Measurements from ENCODE around the gene EEF2K. TPM values are rescaled to one million over a fixed set of nuclear protein-coding genes. Genes with fewer than 3 reads are reported as not detected.
"Not testable (repeated sequence)": the region's sequence is repeated elsewhere in the genome, so short reads cannot be mapped to it uniquely, and the experiment has no call there.

The EEF2K gene
- total RNA-seq, 5 donors from 2014 or later (not counting 1 experiment from before 2014, with no cell fraction given), result 15.5 to 21.5 (median 21.0) TPM

DNA sequence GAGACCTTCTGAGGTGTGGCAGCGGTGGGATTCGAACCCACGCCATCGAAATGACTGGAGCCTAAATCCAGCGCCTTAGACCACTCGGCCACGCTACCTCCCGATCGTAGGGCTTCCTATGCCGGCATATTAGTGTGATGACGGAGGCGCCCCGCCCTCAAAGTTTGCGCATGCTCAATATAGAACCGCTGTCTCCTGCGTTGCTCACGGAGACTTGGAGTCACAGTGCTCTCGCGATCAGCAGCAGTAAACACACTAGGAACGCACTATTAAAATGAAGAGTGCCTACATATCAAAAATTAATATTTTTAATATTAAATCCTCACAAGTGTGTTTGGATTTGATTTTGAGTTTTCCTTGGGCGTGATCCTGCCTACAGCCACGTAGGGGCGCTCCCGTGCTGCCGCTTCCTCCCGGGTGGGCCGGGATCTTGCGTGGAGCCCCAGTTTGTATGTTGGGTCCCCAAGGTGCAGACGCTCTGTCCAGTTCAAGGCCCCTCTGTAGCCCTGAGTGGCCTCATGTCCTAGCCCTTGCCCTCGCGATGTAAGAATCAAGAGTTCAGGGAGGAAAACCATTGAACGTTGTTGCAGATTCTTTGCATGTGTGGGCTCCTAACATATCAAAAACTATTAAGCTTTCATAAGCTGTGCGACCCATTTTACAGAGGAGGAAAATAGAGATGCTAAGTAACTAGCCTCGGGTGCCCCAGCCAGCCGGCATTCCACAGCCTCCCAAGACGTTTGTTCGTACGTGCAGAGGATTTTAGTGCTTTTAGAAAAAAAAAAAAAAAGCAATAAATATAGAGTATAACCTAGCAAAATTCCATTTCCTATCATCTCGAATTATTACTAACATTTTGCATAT, 10.2 kb upstream of the EEF2K start:
- Mint-ChIP-seq H3K9me3 (peaks cover 0 to 13% (median 6%) of the 10 kb centered on the region in 3 donors), H3K36me3 (no peaks in the 10 kb centered on the region), H3K27ac (peak overlapping the region; percentile 95 to 97), H3K4me1 (peaks cover 47 to 52% (median 48%) of the 10 kb centered on the region in 3 donors), H3K4me3 (peak overlapping the region; percentile 79 to 85 (median 81)), H3K27me3 (peaks cover 0 to 5% of the 10 kb centered on the region in 2 donors)
- WGBS (ENCODE audit: insufficient coverage), result 2% methylated on average over 26 of the region's 39 CpGs
- H3K9me3 ChIP-seq, result no peaks in the 10 kb centered on the region
- H3K4me3 ChIP-seq (ENCODE audit: control insufficient read depth in 1 of 2, extremely low read depth in 1 of 2, low read length in 1 of 2), result peak overlapping the region; percentile 63 to 68
- peak overlapping the region; percentile 81 for H3K27ac ChIP-seq (ENCODE audit: low read length)
- no peaks in the 10 kb centered on the region for H3K27me3 ChIP-seq (replicated peaks in 1 of 2; ENCODE audit: control insufficient read depth in 2 of 2, extremely low read depth in 1 of 2, insufficient read depth in 2 of 2, low read length in 1 of 2)
- ChIA-PET POLR2A (interaction anchor here in 1 of 2 donors (0.7 kb wide), 1 partner anchor 910 kb away, joined by 12 read pairs; no protein-coding TSS in a partner anchor), CTCF (interaction anchor here in 1 of 2 donors (0.6 to 2.6 kb wide), 8 partner anchors 8 to 180 kb away, joined by 3 to 23 read pairs (median 3); partner anchors contain the start of genes EEF2K and POLR3E)
- no peaks in the 10 kb centered on the region for H3K36me3 ChIP-seq (ENCODE audit: control insufficient read depth in 2 of 2, extremely low read depth in 1 of 2, insufficient read depth in 1 of 2, low read length in 1 of 2)
- peaks cover 26 to 57% of the 10 kb centered on the region in 2 experiments for H3K4me1 ChIP-seq (ENCODE audit: control insufficient read depth in 1 of 2, extremely low read depth in 1 of 2, insufficient read depth in 2 of 2, low read length in 2 of 2)
- ATAC-seq (replicated peaks in 1 of 4) (peak; percentile 11 to 24 (median 19)), DNase-seq (peak; percentile 73 to 96 (median 85))

DNA sequence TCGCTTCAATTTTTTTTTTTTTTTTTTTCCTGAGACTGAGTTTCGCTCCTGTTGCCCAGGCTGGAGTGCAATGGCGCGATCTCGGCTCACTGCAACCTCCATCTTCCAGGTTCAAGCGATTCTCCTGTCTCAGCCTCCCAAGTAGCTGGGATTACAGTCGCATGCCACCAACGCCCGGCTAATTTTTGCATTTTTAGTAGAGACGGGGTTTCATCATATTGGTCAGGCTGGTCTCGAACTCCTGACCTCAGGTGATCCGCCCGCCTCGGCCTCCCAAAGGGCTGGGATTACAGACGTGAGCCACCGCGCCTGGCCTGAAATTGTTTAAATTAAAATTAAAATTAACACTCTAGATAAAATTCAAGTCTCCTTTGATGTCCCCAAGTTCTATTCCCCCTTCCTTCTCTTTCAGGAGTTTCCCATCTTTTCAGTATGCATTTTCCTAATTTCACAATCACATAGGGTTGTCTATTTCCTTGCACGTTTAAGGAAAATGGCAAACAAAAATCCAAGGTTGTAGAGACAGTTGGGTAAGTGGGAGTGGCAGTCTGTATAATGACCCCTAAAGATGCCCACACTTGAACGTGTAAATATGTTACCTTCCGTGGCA, 9.4 kb upstream of the EEF2K start:
- H3K36me3 Mint-ChIP-seq; H3K9me3 ChIP-seq; ATAC-seq (replicated peaks in 1 of 4); DNase-seq; H3K36me3 ChIP-seq (ENCODE audit: control insufficient read depth in 2 of 2, extremely low read depth in 1 of 2, insufficient read depth in 1 of 2, low read length in 1 of 2); H3K27me3 ChIP-seq (replicated peaks in 1 of 2; ENCODE audit: control insufficient read depth in 2 of 2, extremely low read depth in 1 of 2, insufficient read depth in 2 of 2, low read length in 1 of 2); H3K27me3 Mint-ChIP-seq: not testable (repeated sequence)
- Mint-ChIP-seq H3K4me3 (peak overlapping the region; percentile 79 to 85 (median 81)), H3K27ac (peak overlapping the region in 1 of 2 donors; percentile 67), H3K9me3 (peaks cover 0 to 13% (median 6%) of the 10 kb centered on the region in 3 donors), H3K4me1 (peaks cover 46 to 49% (median 47%) of the 10 kb centered on the region in 3 donors)
- Histone ChIP-seq H3K4me1 (ENCODE audit: control insufficient read depth in 1 of 2, extremely low read depth in 1 of 2, insufficient read depth in 2 of 2, low read length in 2 of 2) (peaks cover 23 to 54% of the 10 kb centered on the region in 2 experiments), H3K27ac (ENCODE audit: low read length) (peak overlapping the region; percentile 81), H3K4me3 (ENCODE audit: control insufficient read depth in 1 of 2, extremely low read depth in 1 of 2, low read length in 1 of 2) (peak overlapping the region; percentile 63 to 68)
- CTCF ChIA-PET, result interaction anchor here in 1 of 2 donors (0.6 to 2.6 kb wide), 7 partner anchors 8 to 180 kb away, joined by 3 to 23 read pairs (median 3); partner anchors contain the start of genes EEF2K and POLR3E
- whole genome bisulfite sequencing (ENCODE audit: insufficient coverage), result 0% methylated on average over 1 of the region's 20 CpGs
- POLR2A ChIA-PET, result interaction anchor here in 1 of 2 donors (0.7 kb wide), 1 partner anchor 911 kb away, joined by 12 read pairs; no protein-coding TSS in a partner anchor

DNA sequence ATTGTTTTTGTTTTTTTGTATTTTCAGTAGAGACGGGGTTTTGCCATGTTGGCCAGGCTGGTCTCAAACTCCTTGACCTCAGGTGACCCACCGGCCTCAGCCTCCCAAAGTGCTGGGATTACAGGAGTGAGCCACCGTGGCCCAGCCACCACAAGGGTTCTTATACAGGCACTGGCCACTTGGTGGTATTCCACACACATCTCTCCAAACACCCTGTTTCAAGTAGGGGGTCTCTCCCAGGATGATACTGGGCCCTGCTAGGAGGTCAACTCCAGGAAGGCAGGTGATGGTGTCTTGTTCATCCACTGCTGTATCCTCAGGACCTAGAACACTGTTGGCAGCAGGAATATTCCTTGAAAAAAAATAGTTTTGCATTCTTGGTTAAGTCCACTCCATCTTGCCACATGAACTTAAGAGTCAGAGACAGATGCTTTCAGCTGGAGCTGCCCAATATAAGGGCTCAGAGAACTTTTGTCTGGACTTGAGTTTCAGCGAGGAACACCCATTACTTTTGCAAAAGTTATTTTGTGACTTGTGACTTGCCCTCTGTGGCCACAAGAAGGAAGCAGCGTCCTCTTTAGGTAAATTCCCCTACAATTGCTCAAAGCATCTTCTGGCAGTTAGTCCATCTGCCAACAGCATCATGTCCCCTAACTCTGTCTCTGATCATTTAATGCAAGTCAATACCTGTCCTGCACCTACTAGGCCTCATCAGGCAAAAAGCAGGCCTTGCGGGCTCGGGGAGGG, 7.4 kb upstream of the EEF2K start:
- Mint-ChIP-seq H3K4me3 (no peak overlapping the region), H3K27me3 (peaks cover 0 to 5% of the 10 kb centered on the region in 2 donors), H3K4me1 (peaks cover 27 to 30% (median 28%) of the 10 kb centered on the region in 3 donors), H3K9me3 (peaks cover 0 to 9% (median 4%) of the 10 kb centered on the region in 3 donors), H3K36me3 (no peaks in the 10 kb centered on the region), H3K27ac (peak overlapping the region; percentile 48 to 52)
- POLR2A ChIA-PET, result no interaction called here
- no peak overlapping the region for H3K4me3 ChIP-seq (ENCODE audit: control insufficient read depth in 1 of 2, extremely low read depth in 1 of 2, low read length in 1 of 2)
- no peak overlapping the region for H3K27ac ChIP-seq (ENCODE audit: low read length)
- H3K27me3 ChIP-seq (replicated peaks in 1 of 2; ENCODE audit: control insufficient read depth in 2 of 2, extremely low read depth in 1 of 2, insufficient read depth in 2 of 2, low read length in 1 of 2), result no peaks in the 10 kb centered on the region
- H3K36me3 ChIP-seq (ENCODE audit: control insufficient read depth in 2 of 2, extremely low read depth in 1 of 2, insufficient read depth in 1 of 2, low read length in 1 of 2), result no peaks in the 10 kb centered on the region
- no peaks in the 10 kb centered on the region for H3K9me3 ChIP-seq
- WGBS (ENCODE audit: insufficient coverage), result 62% methylated on average over 3 of the region's 7 CpGs
- peaks cover 10 to 34% of the 10 kb centered on the region in 2 experiments for H3K4me1 ChIP-seq (ENCODE audit: control insufficient read depth in 1 of 2, extremely low read depth in 1 of 2, insufficient read depth in 2 of 2, low read length in 2 of 2)
- DNase-seq (peak in 1 of 35 experiments; percentile 38), ATAC-seq (replicated peaks in 1 of 4) (no peak)
- CTCF ChIA-PET, result interaction anchor here in 1 of 2 donors (0.6 to 1.3 kb wide), 2 partner anchors 100 to 695 kb away, joined by 3 to 6 read pairs; no protein-coding TSS in a partner anchor

DNA sequence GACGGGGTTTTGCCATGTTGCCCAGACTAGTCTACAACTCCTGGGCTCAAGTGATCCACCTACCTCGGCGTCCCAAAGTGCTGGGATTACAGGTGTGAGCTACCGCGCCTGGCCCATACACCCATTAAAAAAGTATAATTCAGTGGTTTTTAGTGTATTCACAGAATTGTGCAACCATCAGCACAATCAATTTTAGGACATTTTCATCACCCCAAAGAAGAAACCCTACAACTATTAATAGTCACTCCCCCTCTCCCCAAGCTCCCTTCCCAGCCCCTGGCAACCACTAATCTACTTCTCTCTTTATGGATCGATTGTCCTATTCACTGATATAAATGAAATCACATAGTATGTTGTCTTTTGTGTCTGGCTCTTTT, 3.8 kb upstream of the EEF2K start:
- Histone ChIP-seq H3K27ac (ENCODE audit: low read length) (no peak overlapping the region), H3K4me1 (ENCODE audit: control insufficient read depth in 1 of 2, extremely low read depth in 1 of 2, insufficient read depth in 2 of 2, low read length in 2 of 2) (peaks cover 2 to 18% of the 10 kb centered on the region in 2 experiments), H3K9me3 (no peaks in the 10 kb centered on the region), H3K27me3 (replicated peaks in 1 of 2; ENCODE audit: control insufficient read depth in 2 of 2, extremely low read depth in 1 of 2, insufficient read depth in 2 of 2, low read length in 1 of 2) (no peaks in the 10 kb centered on the region), H3K4me3 (ENCODE audit: control insufficient read depth in 1 of 2, extremely low read depth in 1 of 2, low read length in 1 of 2) (no peak overlapping the region), H3K36me3 (ENCODE audit: control insufficient read depth in 2 of 2, extremely low read depth in 1 of 2, insufficient read depth in 1 of 2, low read length in 1 of 2) (no peaks in the 10 kb centered on the region)
- no peak for ATAC-seq (replicated peaks in 1 of 4)
- H3K4me3 Mint-ChIP-seq, result no peak overlapping the region
- H3K9me3 Mint-ChIP-seq, result no peaks in the 10 kb centered on the region
- no peak for DNase-seq
- H3K27me3 Mint-ChIP-seq, result no peaks in the 10 kb centered on the region
- peaks cover 8 to 14% (median 11%) of the 10 kb centered on the region in 3 donors for H3K4me1 Mint-ChIP-seq
- POLR2A ChIA-PET, result no interaction called here
- CTCF ChIA-PET, result no interaction called here
- H3K27ac Mint-ChIP-seq, result peak overlapping the region in 1 of 2 donors; percentile 7
- H3K36me3 Mint-ChIP-seq, result no peaks in the 10 kb centered on the region
- 100% methylated on average over 1 of the region's 6 CpGs for WGBS (ENCODE audit: insufficient coverage)

DNA sequence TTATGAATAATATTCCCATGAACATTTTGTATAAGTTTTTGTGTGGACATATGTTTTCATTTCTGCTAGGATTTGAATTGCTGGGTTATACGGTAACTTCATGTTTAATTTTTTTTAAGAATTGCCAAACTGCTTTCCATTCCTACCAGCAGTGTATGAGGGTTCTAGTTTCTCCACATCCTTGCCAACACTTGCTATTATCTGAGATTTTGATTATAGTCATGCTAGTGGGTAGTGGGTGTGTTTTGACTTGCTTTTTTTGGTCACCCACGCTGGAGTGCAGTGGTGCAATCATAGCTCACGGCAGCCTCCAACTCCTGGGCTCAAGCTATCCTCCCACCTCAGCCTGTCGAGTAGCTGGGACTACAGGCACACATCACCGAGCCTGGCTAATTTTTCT, 3.0 kb upstream of the EEF2K start:
- Mint-ChIP-seq H3K9me3 (no peaks in the 10 kb centered on the region), H3K4me3 (no peak overlapping the region), H3K27me3 (no peaks in the 10 kb centered on the region), H3K36me3 (no peaks in the 10 kb centered on the region), H3K4me1 (peaks cover 17 to 21% (median 19%) of the 10 kb centered on the region in 3 donors), H3K27ac (no peak overlapping the region)
- ATAC-seq (replicated peaks in 1 of 4) (no peak), DNase-seq (no peak)
- Histone ChIP-seq H3K36me3 (ENCODE audit: control insufficient read depth in 2 of 2, extremely low read depth in 1 of 2, insufficient read depth in 1 of 2, low read length in 1 of 2) (no peaks in the 10 kb centered on the region), H3K4me3 (ENCODE audit: control insufficient read depth in 1 of 2, extremely low read depth in 1 of 2, low read length in 1 of 2) (no peak overlapping the region), H3K9me3 (no peaks in the 10 kb centered on the region), H3K4me1 (ENCODE audit: control insufficient read depth in 1 of 2, extremely low read depth in 1 of 2, insufficient read depth in 2 of 2, low read length in 2 of 2) (peaks cover 6 to 26% of the 10 kb centered on the region in 2 experiments), H3K27me3 (replicated peaks in 1 of 2; ENCODE audit: control insufficient read depth in 2 of 2, extremely low read depth in 1 of 2, insufficient read depth in 2 of 2, low read length in 1 of 2) (no peaks in the 10 kb centered on the region), H3K27ac (ENCODE audit: low read length) (no peak overlapping the region)
- POLR2A ChIA-PET, result no interaction called here
- WGBS (ENCODE audit: insufficient coverage), result no CpG with 5 or more reads among the region's 5 CpGs
- CTCF ChIA-PET, result no interaction called here
